Measurements from ENCODE around the gene ZBTB7C.

GRCh38 chr18:48009116-48009745 is 400.0 kb downstream of the ZBTB7C start:
- TF ChIP-seq POLR2AphosphoS5 (IDR thresholded peaks at IDR 0.05; ENCODE audit: low read depth, low read length) (no peak), POLR2A (IDR thresholded peaks at IDR 0.05; ENCODE audit: low read depth, low read length) (no peak), TAF1 (IDR thresholded peaks at IDR 0.05; ENCODE audit: low read depth, low read length) (no peak)

Data from GM12891 (cell line).